K562 (cell line): Measurements from ENCODE around the gene IRF6. TPM values are rescaled to one million over a fixed set of nuclear protein-coding genes. Genes with fewer than 3 reads are reported as not detected.

ENCODE experiments used
- ARID2 ChIP-seq: fragments of 450-650 bp; IDR thresholded peaks from 2 replicates; pipeline ENCODE4 v1.6.1; 2017; ENCODE audit warnings: antibody characterized with exemption, mild to moderate bottlenecking
- CBX1 ChIP-seq: sonication (generic); IDR thresholded peaks from 2 replicates; pipeline ENCODE4 v1.6.1; 2016; ENCODE audit warnings: antibody characterized with exemption, low read depth, mild to moderate bottlenecking
- DACH1 ChIP-seq: fragments of 450-650 bp; IDR thresholded peaks from 2 replicates; pipeline ENCODE4 v1.6.1; 2018; ENCODE audit not compliant: partially characterized antibody
- ETS2 ChIP-seq: IDR thresholded peaks from 2 replicates; pipeline ENCODE4 v1.6.1; 2016; ENCODE audit warnings: borderline replicate concordance, missing genetic modification characterization, mild to moderate bottlenecking, moderate library complexity, missing compliant biosample characterization; ENCODE audit not compliant: poor library complexity, severe bottlenecking
- HDAC3 ChIP-seq: fragments of 450-650 bp; IDR thresholded peaks from 2 replicates; pipeline ENCODE4 v1.6.1; 2018; ENCODE audit warnings: borderline replicate concordance, mild to moderate bottlenecking, moderate library complexity; ENCODE audit not compliant: partially characterized antibody
- HIVEP1 ChIP-seq: fragments of 250-450 bp; sonication (Bioruptor Pico); IDR thresholded peaks from 2 replicates; pipeline ENCODE4 v1.4.0; 2020; ENCODE audit warnings: mild to moderate bottlenecking
- HLTF ChIP-seq: fragments of 450-650 bp; IDR thresholded peaks from 2 replicates; pipeline ENCODE4 v1.6.1; 2016
- MEIS2 ChIP-seq: fragments of 450-650 bp; IDR thresholded peaks from 2 replicates; pipeline ENCODE4 v1.6.1; 2014; ENCODE audit warnings: mild to moderate bottlenecking; ENCODE audit not compliant: partially characterized antibody
- NFE2 ChIP-seq: IDR thresholded peaks from 2 replicates; pipeline ENCODE4 v1.6.1; 2014; ENCODE audit warnings: antibody characterized with exemption, low read depth
- PATZ1 ChIP-seq: fragments of 250-450 bp; sonication (Bioruptor Pico); IDR thresholded peaks from 2 replicates; pipeline ENCODE4 v1.5.0; 2020; ENCODE audit warnings: mild to moderate bottlenecking, borderline replicate concordance
- PHB2 ChIP-seq: fragments of 450-650 bp; IDR thresholded peaks from 2 replicates; pipeline ENCODE4 v1.6.1; 2017; ENCODE audit warnings: low read depth
- POU5F1 ChIP-seq: fragments of 150-350 bp; IDR thresholded peaks from 2 replicates; pipeline ENCODE4 v1.6.1; 2014; ENCODE audit warnings: borderline replicate concordance, low read length, low read depth, mild to moderate bottlenecking; ENCODE audit not compliant: partially characterized antibody
- PYGO2 ChIP-seq: fragments of 450-650 bp; IDR thresholded peaks from 2 replicates; pipeline ENCODE4 v1.6.1; 2016; ENCODE audit warnings: mild to moderate bottlenecking, missing genetic modification characterization, moderate library complexity, missing compliant biosample characterization
- RBM14 ChIP-seq: fragments of 200-400 bp; formaldehyde crosslinking; IDR thresholded peaks from 2 replicates; pipeline ENCODE4 v1.6.1; 2018; ENCODE audit warnings: low read depth, mild to moderate bottlenecking, low read length, moderate library complexity, borderline replicate concordance; ENCODE audit not compliant: insufficient read depth
- SAFB2 ChIP-seq: fragments of 200-400 bp; formaldehyde crosslinking; IDR thresholded peaks from 2 replicates; pipeline ENCODE4 v1.6.1; 2018; ENCODE audit warnings: borderline replicate concordance, low read length, low read depth, moderate library complexity; ENCODE audit not compliant: severe bottlenecking
- STAG1 ChIP-seq: sonication (generic); formaldehyde crosslinking; IDR thresholded peaks from 2 replicates; pipeline ENCODE4 v1.5.0; 2020; ENCODE audit warnings: missing genetic modification reagents, borderline replicate concordance
- ZKSCAN3 ChIP-seq: fragments of 250-450 bp; sonication (Bioruptor Pico); IDR thresholded peaks from 2 replicates; pipeline ENCODE4 v1.4.0; 2020
- ZNF407 ChIP-seq: fragments of 450-650 bp; IDR thresholded peaks from 2 replicates; pipeline ENCODE4 v1.6.1; 2016; ENCODE audit warnings: low read depth
- polyA plus RNA-seq, 8 experiments: library from polyadenylated mRNA; depleted of rRNA in 4 of 8; stranded (reverse) in 5 of 8; unstranded in 3 of 8; fragments of >200 nt; fragmentation: Nextera tagmentation in 2 of 8; fragmentation: Illumina TruSeq in 1 of 8; extraction: Ambion mirVana in 2 of 8; extraction: Trizol in 1 of 8; gene quantifications; 2 replicates each; pipeline versions ENCODE4 v1.2.1 to v1.2.3, GENCODE V29; 2011 to 2014; ENCODE audit warnings: inconsistent platforms in 1 of 8, missing spikeins in 1 of 8
- total RNA-seq, 7 experiments: library from RNA; depleted of rRNA in 6 of 7; stranded (reverse); fragments of >200 nt in 6 of 7; fragmentation: Illumina TruSeq in 2 of 7; extraction: Trizol in 2 of 7; gene quantifications; 2 replicates each; pipeline versions ENCODE4 v1.2.1 to v1.2.3, GENCODE V29; 2011 to 2021; ENCODE audit warnings: low replicate concordance in 1 of 7

Gene IRF6
- total and polyA plus RNA-seq, 9 of the 15 experiments (the other 6 are each of a cell fraction or from before 2014, with no cell fraction given), result 0.03 to 0.65 (median 0.17) TPM

- 0 out of 2 replicates have a peak, but pooled peaks have one; percentile 62 for TF ChIP-seq HIVEP1
- TF ChIP-seq ZKSCAN3 (CRISPR knock-in tag), result no peak
- TF ChIP-seq HDAC3, result no peak
- 0 out of 2 replicates have a peak, but pooled peaks have one; percentile 55 for TF ChIP-seq ARID2
- TF ChIP-seq MEIS2, result peak; percentile 15
- TF ChIP-seq HLTF, result peak; percentile 15; the same call in 1 of the 2 replicates
- no peak; the same call in 1 of the 2 replicates for TF ChIP-seq STAG1 (CRISPR knock-in tag)
- TF ChIP-seq PYGO2 (tag), result no peak
- TF ChIP-seq SAFB2, result no peak
- peak; percentile 60; the same call in 1 of the 2 replicates for TF ChIP-seq CBX1
- no peak for TF ChIP-seq ZNF407
- TF ChIP-seq PATZ1 (CRISPR knock-in tag), result no peak
- no peak for TF ChIP-seq PHB2
- TF ChIP-seq ETS2 (tag), result no peak
- TF ChIP-seq POU5F1, result no peak
- TF ChIP-seq RBM14, result no peak
- peak; percentile 29; the same call in 1 of the 2 replicates for TF ChIP-seq NFE2
- no peak for TF ChIP-seq DACH1
Measured at GRCh38 chr1:209747580-209748262, 58.2 kb downstream of the IRF6 start (continued).
